Chondrocyte (in vitro differentiated cells): ENCODE results near the gene PCYT2. TPM values are rescaled to one million over a fixed set of nuclear protein-coding genes. Genes with fewer than 3 reads are reported as not detected.

ENCODE experiments used
- DNase-seq: peaks from one replicate; pipeline ENCODE4 v3.0.0; 2021; ENCODE audit warnings: mixed read lengths, low spot score
- H3K27ac Mint-ChIP-seq: one replicate; pipeline ENCODE4 v1.8.0; 2021; ENCODE audit warnings: mild to moderate bottlenecking, moderate library complexity, mixed read lengths; ENCODE audit not compliant: unreplicated experiment
- H3K27me3 Mint-ChIP-seq: 2 replicates; pipeline ENCODE4 v1.8.0; 2021; ENCODE audit warnings: low read depth, mixed read lengths
- H3K36me3 Mint-ChIP-seq: 2 replicates; pipeline ENCODE4 v1.8.0; 2021; ENCODE audit warnings: low read depth, mixed read lengths
- H3K4me1 Mint-ChIP-seq: 2 replicates; pipeline ENCODE4 v1.8.0; 2021; ENCODE audit warnings: low read depth, mild to moderate bottlenecking, mixed read lengths
- H3K4me3 Mint-ChIP-seq: one replicate; pipeline ENCODE4 v1.8.0; 2021; ENCODE audit warnings: mild to moderate bottlenecking, moderate library complexity, mixed read lengths; ENCODE audit not compliant: unreplicated experiment
- H3K9me3 Mint-ChIP-seq: 2 replicates; pipeline ENCODE4 v1.8.0; 2021; ENCODE audit warnings: low read depth, mixed read lengths
- CTCF ChIP-seq: fragments of 200-600 bp; sonication (generic); IDR thresholded peaks from 2 replicates; pipeline ENCODE4 v1.5.0; 2021; ENCODE audit warnings: antibody characterized with exemption, mild to moderate bottlenecking, moderate library complexity
- total RNA-seq: library from RNA; stranded (reverse); gene quantifications from 3 replicates; pipeline ENCODE4 v1.2.1, GENCODE V29; 2021

Gene PCYT2
- total RNA-seq, 1 donor from 2014 or later, result 28.8 TPM

- H3K4me3 Mint-ChIP-seq, result peak overlapping the region; percentile 81
- peak; percentile 92 for DNase-seq
- H3K27me3 Mint-ChIP-seq, result no peaks in the 10 kb centered on the region
- H3K27ac Mint-ChIP-seq, result peak overlapping the region; percentile 94
- no peaks in the 10 kb centered on the region for H3K9me3 Mint-ChIP-seq
- TF ChIP-seq CTCF, result no peak
- H3K4me1 Mint-ChIP-seq, result peaks cover 66% of the 10 kb centered on the region
- peaks cover 2% of the 10 kb centered on the region for H3K36me3 Mint-ChIP-seq
Observed at GRCh38 chr17:81868674-81869220, 42.5 kb downstream of the PCYT2 start.

GRCh38 chr17:81867991-81868673 is 43.1 kb downstream of the PCYT2 start:
- no peaks in the 10 kb centered on the region for H3K9me3 Mint-ChIP-seq
- no peak overlapping the region for H3K4me3 Mint-ChIP-seq
- DNase-seq, result no peak
- peaks cover 2% of the 10 kb centered on the region for H3K36me3 Mint-ChIP-seq
- H3K4me1 Mint-ChIP-seq, result peaks cover 72% of the 10 kb centered on the region
- H3K27me3 Mint-ChIP-seq, result no peaks in the 10 kb centered on the region
- no peak for TF ChIP-seq CTCF
- H3K27ac Mint-ChIP-seq, result peak overlapping the region; percentile 94

- Mint-ChIP-seq H3K4me1 (peaks cover 73% of the 10 kb centered on the region), H3K27me3 (no peaks in the 10 kb centered on the region), H3K27ac (peak overlapping the region; percentile 94), H3K4me3 (no peak overlapping the region), H3K36me3 (peaks cover 6% of the 10 kb centered on the region), H3K9me3 (no peaks in the 10 kb centered on the region)
- no peak for DNase-seq
- TF ChIP-seq CTCF, result no peak
Observed at GRCh38 chr17:81867170-81867990, 43.8 kb downstream of the PCYT2 start.

GRCh38 chr17:81866440-81867169 is 44.6 kb downstream of the PCYT2 start:
- DNase-seq, result no peak
- H3K27ac Mint-ChIP-seq, result peak overlapping the region; percentile 94

More at GRCh38 chr17:81866440-81867169, 44.6 kb downstream of the PCYT2 start:
- H3K36me3 Mint-ChIP-seq, result peaks cover 6% of the 10 kb centered on the region
- no peak for TF ChIP-seq CTCF
- no peaks in the 10 kb centered on the region for H3K9me3 Mint-ChIP-seq
- H3K27me3 Mint-ChIP-seq, result no peaks in the 10 kb centered on the region
- H3K4me3 Mint-ChIP-seq, result no peak overlapping the region
- H3K4me1 Mint-ChIP-seq, result peaks cover 72% of the 10 kb centered on the region
